Endothelial cell of umbilical vein (primary cell): ENCODE results near the gene BAG3.

Experiments
- CTCF ChIP-seq, 2 donors: IDR thresholded peaks; 1 replicate in 1 of 2; 2 replicates in 1 of 2; pipeline ENCODE4 v1.5.1; 2011; ENCODE audit warnings: low read length in 2 of 2, mild to moderate bottlenecking in 2 of 2, moderate library complexity in 2 of 2, control low read depth in 1 of 2, inconsistent platforms in 1 of 2, low read depth in 1 of 2; ENCODE audit not compliant: insufficient read depth in 1 of 2; ENCODE audit errors: extremely low read depth in 1 of 2
- EZH2 ChIP-seq: IDR thresholded peaks from 2 replicates; pipeline ENCODE4 v1.6.1; 2012; ENCODE audit warnings: borderline replicate concordance, low read depth, mild to moderate bottlenecking, moderate library complexity, low read length, inconsistent platforms; ENCODE audit not compliant: severe bottlenecking
- FOS ChIP-seq: IDR thresholded peaks from 2 replicates; pipeline ENCODE4 v1.6.1; 2011; ENCODE audit warnings: mild to moderate bottlenecking, low read length, moderate library complexity, borderline replicate concordance; ENCODE audit not compliant: insufficient read depth
- JUN ChIP-seq: IDR thresholded peaks from 2 replicates; pipeline ENCODE4 v1.6.1; 2011; ENCODE audit warnings: borderline replicate concordance, low read depth; ENCODE audit not compliant: insufficient read length, insufficient read depth
- POLR2A ChIP-seq: IDR thresholded peaks from 2 replicates; pipeline ENCODE4 v1.6.1; 2012; ENCODE audit warnings: low read depth, mild to moderate bottlenecking, control low read depth, low read length
- POLR2AphosphoS5 ChIP-seq: IDR thresholded peaks from 2 replicates; pipeline ENCODE4 v1.6.1; 2012; ENCODE audit warnings: low read depth, mild to moderate bottlenecking, control low read depth, low read length, moderate library complexity; ENCODE audit not compliant: insufficient read depth

GRCh38 chr10:119634219-119634544, 17.0 kb upstream of the BAG3 start:
- TF ChIP-seq POLR2A (no peak), POLR2AphosphoS5 (no peak), CTCF (IDR thresholded peaks at IDR 0.05; ENCODE audit: extremely low read depth in 1 of 2, insufficient read depth in 1 of 2, low read depth in 1 of 2, low read length in 2 of 2) (no peak), EZH2 (no peak), FOS (no peak), JUN (no peak)
